Stimulated activated CD8-positive, alpha-beta memory T cell treated with anti-CD3 and anti-CD28 coated beads, Interleukin-7, amount 100 ng/mL, for 4 hours (primary cell): ENCODE results near the gene ZAR1L.

Experiments
- DNase-seq, 2 donors: peaks; one replicate each; pipeline ENCODE4 v3.0.0-alpha.2; 2020; ENCODE audit warnings: low read depth in 2 of 2

ZAR1L gene

GRCh38 chr13:32300920-32301319, 14.2 kb downstream of the ZAR1L start:
- no peak for DNase-seq

GRCh38 chr13:32300406-32300805, 14.8 kb downstream of the ZAR1L start:
- DNase-seq: no peak

- DNase-seq: no peak
Observed at GRCh38 chr13:32299893-32300292, 15.3 kb downstream of the ZAR1L start.

- DNase-seq: no peak
Observed at GRCh38 chr13:32298695-32299094, 16.5 kb downstream of the ZAR1L start.

GRCh38 chr13:32297206-32297605, 18.0 kb downstream of the ZAR1L start:
- DNase-seq: no peak

GRCh38 chr13:32285633-32285965, 29.6 kb downstream of the ZAR1L start:
- no peak for DNase-seq

- DNase-seq: no peak
Observed at GRCh38 chr13:32284927-32285632, 30.1 kb downstream of the ZAR1L start.

- DNase-seq: no peak
Observed at GRCh38 chr13:32282096-32282711, 33.0 kb downstream of the ZAR1L start.

GRCh38 chr13:32281096-32281495, 34.1 kb downstream of the ZAR1L start:
- no peak for DNase-seq

GRCh38 chr13:32278426-32278825, 36.7 kb downstream of the ZAR1L start:
- no peak for DNase-seq

GRCh38 chr13:32277839-32278238, 37.3 kb downstream of the ZAR1L start:
- no peak for DNase-seq

- DNase-seq: no peak
Observed at GRCh38 chr13:32272021-32272683, 43.0 kb downstream of the ZAR1L start.

- peak in 1 of 2 donors; percentile 7 for DNase-seq
Observed at GRCh38 chr13:32267836-32268439, 47.2 kb downstream of the ZAR1L start.

GRCh38 chr13:32266130-32266529, 49.0 kb downstream of the ZAR1L start:
- no peak for DNase-seq

- no peak for DNase-seq
Observed at GRCh38 chr13:32265726-32266125, 49.4 kb downstream of the ZAR1L start.

- DNase-seq: no peak
Observed at GRCh38 chr13:32264407-32264806, 50.8 kb downstream of the ZAR1L start.

- no peak for DNase-seq
Observed at GRCh38 chr13:32262619-32263018, 52.5 kb downstream of the ZAR1L start.

- no peak for DNase-seq
Observed at GRCh38 chr13:32262165-32262564, 53.0 kb downstream of the ZAR1L start.

GRCh38 chr13:32261567-32261966, 53.6 kb downstream of the ZAR1L start:
- no peak for DNase-seq

GRCh38 chr13:32259116-32259515, 56.0 kb downstream of the ZAR1L start:
- DNase-seq: no peak

- no peak for DNase-seq
Observed at GRCh38 chr13:32257649-32258048, 57.5 kb downstream of the ZAR1L start.

GRCh38 chr13:32256243-32256642, 58.9 kb downstream of the ZAR1L start:
- no peak for DNase-seq

GRCh38 chr13:32255724-32256109, 59.4 kb downstream of the ZAR1L start:
- no peak for DNase-seq
